HFF-Myc (cell line): ENCODE measurements around the gene ADSS1.

Experiments
- DNase-seq: peaks from one replicate; pipeline ENCODE4 v3.0.0-alpha.2; 2011; ENCODE audit warnings: low read depth; ENCODE audit errors: extremely low read depth
- H3K4me3 ChIP-seq: replicated peaks from 2 replicates; pipeline ENCODE4 v1.5.1; 2011; ENCODE audit warnings: low read depth, mild to moderate bottlenecking, control low read depth, low read length
- TF ChIP-seq, protein P1 (sequence below): IDR thresholded peaks from 2 replicates; pipeline ENCODE4 v1.5.1; 2012; ENCODE audit warnings: mild to moderate bottlenecking, low read depth, low read length, control low read depth; ENCODE audit errors: missing control alignments

ADSS1 gene

DNA sequence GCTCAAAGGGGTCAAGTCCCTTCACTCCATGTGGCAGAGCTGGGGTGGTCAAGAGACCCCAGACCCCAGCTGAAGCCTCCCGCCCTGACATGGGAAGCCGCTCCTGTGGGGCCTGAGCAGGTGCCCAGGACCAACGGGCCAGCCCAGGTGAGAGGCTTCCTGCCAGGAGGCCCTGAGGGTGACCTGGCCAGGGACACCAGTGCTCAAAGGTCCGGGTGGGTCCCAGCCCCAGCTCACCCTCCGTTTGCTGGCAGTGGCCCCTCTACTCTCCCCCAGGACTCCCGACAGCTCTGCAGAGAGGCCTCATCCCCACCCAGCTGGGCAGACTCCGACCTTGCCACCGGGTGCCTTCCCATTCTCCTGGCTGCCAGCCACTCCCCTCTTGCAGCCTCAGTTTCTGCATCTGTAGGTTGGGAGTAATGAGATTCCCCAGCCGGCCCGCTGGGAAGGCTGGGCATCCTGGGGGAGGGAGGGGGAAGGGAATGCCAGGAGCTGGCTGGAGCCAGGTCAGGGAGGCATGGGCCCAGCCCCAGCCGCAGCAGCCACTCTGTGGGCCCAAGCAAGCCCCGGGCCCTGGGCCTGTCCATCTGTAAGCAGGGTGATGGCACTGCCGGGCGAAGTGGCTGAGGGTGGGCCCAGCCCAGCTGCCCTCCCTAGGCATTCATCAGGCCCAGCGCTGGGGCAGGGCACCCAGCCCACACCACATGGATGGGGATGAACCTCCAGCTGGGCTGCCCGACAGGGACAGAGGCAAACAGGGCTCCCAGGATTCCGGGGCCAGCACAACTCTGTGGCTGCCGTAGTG, 44.9 kb upstream of the ADSS1 start:
- DNase-seq = no peak
- TF ChIP-seq, protein P1, sequence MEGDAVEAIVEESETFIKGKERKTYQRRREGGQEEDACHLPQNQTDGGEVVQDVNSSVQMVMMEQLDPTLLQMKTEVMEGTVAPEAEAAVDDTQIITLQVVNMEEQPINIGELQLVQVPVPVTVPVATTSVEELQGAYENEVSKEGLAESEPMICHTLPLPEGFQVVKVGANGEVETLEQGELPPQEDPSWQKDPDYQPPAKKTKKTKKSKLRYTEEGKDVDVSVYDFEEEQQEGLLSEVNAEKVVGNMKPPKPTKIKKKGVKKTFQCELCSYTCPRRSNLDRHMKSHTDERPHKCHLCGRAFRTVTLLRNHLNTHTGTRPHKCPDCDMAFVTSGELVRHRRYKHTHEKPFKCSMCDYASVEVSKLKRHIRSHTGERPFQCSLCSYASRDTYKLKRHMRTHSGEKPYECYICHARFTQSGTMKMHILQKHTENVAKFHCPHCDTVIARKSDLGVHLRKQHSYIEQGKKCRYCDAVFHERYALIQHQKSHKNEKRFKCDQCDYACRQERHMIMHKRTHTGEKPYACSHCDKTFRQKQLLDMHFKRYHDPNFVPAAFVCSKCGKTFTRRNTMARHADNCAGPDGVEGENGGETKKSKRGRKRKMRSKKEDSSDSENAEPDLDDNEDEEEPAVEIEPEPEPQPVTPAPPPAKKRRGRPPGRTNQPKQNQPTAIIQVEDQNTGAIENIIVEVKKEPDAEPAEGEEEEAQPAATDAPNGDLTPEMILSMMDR = no peak
- no peak overlapping the region for H3K4me3 ChIP-seq

DNA sequence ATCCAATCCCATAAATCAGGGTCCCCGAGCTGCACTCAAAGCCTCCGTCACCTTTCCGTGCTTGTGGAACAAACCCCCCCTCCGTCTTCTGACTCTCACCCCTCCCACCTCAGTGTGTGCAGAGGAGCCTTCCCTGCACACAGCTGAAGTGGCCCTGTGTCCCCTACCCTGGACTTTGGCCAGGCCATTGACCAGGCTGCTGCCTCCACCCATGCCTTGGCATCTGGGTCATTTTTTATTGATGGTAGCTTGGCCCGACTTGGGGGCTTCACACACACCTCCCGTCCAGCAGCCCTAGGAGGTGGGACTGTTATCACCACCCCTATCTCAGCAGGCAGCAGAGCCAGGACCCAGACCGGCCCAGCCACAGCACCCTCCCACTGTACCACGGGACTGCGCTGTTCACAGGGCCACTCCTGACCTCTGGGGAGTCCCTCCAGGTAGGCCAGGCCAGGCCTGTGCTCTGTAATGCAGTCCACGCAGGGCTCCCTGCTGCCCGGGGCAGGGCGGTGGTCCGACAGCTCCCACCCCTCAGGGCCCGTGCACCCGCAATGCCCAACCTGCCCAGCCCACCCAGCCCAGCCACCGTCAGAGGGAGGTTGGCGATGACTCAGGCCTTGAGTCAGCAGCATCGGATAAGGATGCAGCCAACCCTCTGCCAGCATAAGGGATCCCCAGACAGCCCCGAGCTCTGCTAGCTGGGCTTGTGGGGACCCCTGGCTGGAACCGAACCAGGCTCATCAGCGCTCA, 43.8 kb upstream of the ADSS1 start:
- no peak for DNase-seq
- TF ChIP-seq, protein P1 = no peak
- H3K4me3 ChIP-seq = 0 out of 2 replicates have a peak overlapping the region, but pooled peaks have one; percentile 9

DNA sequence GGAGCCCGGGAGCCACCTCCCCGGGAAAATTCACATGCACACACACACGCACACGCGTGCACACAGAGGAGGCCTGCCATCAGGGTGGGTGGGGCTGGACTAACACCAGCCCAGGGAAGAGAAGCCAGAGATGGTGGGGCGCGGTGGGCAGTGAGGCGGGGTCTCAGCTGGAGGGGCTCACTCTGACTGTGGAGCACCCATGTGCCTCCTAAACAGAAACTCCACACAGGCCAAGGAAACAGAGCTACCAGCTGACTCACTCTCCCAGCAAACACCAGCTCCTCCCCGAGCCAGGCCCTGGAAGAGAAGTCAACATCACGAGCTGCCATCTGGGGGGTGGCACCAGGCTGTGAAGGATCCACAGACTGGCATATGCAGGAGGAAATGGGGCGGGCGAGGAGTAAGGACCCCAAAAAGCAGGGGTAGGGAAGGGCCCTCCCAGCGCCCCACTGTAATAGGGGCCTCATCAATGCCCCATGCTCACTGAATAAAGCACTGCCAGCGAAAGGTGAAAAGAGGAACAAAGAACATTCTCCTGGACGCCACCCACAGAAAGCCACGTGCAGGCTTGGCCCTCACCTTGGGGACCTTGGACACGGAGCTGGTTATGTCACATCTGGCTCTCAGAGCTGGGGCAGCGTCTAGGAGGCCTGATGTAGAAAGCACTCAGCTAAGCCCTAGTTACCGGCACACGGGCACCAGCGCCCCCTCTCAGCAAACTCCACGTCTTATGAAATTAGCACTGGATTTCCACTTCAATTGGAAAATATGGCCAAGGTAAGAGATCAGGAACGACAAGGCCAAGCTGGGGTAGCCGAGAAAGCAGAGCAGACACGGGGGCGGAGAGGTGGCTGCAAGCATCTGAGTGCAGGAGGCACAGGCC, 43.0 kb upstream of the ADSS1 start:
- H3K4me3 ChIP-seq = 0 out of 2 replicates have a peak overlapping the region, but pooled peaks have one; percentile 9
- no peak for DNase-seq

DNA sequence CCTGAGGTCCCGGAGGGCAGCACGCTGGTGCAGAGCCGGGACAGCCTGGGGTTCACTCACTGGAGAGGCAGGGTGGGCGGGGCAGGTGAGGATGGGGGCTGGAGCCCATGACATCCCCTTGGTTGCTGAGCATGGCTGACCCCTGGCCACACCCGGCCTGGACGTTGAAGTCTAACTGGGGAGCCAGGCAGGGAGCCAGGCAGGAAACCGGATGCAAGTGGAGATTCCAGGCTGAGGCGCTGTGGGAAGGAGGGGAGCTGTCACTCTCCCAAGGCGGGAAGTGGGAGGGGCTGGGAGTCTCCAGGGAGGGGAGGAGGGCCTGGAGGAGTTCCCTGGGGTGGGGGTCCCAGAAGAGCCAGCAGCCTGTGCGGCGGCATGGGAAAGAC, 42.3 kb upstream of the ADSS1 start:
- TF ChIP-seq, protein P1 = no peak
- peak; percentile 80 for DNase-seq
- H3K4me3 ChIP-seq = peak overlapping the region; percentile 20; the same call in 1 of the 2 replicates

More for the DNA sequence above, 43.0 kb upstream of the ADSS1 start:
- TF ChIP-seq, protein P1 = peak; percentile 17

DNA sequence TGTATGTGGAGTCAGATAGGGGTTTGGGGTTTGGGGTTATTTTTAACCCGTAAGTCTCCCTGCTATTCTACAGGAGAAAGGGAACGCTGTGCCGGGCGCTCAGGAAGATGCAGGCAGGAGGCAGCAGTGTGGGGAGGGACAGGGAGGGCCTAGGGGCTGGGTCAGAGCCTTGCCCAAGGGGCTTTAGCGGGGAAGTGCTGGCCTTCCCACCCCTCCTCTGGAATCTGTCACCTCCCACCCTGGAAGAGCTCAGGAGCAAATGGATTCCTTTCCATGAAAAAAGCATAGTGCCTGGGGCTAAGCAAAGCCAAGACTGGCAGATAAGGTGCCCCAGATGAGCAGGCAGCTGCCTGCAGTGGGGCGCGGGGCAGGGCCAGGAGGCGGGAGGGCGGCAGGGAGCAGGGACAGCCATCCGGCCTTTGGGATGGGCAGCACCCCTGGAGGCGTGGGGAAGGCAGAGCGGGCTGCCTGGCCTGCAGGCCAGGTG, 41.9 kb upstream of the ADSS1 start:
- peak overlapping the region; percentile 20; the same call in 1 of the 2 replicates for H3K4me3 ChIP-seq
- TF ChIP-seq, protein P1 = no peak
- no peak for DNase-seq
